ENCODE measurements around the gene SMYD3.

DNA sequence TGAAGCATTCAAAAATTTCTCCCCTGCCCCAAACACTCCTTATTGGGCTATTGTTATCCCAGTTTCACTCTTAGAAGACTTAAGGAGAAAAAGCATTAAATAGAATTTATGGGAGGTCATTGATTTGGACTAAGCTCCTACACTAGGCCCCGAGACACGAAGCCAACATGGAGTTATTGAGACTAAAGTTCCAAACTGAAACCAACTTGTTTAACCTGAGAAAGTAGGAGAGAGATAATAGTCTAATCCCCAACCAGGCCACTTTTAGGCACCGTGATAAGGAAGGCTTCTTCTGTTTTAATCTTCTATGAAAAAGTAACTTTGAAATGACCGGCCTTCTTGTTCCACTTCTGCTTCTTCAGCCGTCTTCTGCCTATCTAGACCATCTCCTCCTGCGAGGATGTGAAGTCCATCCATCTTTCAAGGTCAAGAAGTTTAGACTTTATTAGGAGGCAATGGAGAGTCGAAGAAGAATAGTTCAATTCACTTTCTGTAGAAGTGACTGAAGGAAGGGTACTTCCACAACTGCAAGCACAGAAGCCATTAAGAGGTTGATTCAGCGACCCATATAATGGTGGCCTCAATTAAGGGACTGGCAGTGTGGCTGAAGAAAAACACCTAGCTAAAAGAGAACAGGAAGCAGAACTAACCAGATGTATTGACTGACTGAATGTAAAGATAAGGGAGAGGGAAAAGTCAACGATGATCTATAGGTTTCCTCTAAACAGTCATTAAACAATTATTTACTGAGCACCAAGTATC, 428.8 kb downstream of the SMYD3 start:
- TF ChIP-seq POLR2A (IDR thresholded peaks at IDR 0.05) = no peak
- TF ChIP-seq, protein P1, sequence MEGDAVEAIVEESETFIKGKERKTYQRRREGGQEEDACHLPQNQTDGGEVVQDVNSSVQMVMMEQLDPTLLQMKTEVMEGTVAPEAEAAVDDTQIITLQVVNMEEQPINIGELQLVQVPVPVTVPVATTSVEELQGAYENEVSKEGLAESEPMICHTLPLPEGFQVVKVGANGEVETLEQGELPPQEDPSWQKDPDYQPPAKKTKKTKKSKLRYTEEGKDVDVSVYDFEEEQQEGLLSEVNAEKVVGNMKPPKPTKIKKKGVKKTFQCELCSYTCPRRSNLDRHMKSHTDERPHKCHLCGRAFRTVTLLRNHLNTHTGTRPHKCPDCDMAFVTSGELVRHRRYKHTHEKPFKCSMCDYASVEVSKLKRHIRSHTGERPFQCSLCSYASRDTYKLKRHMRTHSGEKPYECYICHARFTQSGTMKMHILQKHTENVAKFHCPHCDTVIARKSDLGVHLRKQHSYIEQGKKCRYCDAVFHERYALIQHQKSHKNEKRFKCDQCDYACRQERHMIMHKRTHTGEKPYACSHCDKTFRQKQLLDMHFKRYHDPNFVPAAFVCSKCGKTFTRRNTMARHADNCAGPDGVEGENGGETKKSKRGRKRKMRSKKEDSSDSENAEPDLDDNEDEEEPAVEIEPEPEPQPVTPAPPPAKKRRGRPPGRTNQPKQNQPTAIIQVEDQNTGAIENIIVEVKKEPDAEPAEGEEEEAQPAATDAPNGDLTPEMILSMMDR (IDR thresholded peaks at IDR 0.05) = no peak

Measured in adrenal gland (tissue), 5 donors.